Peyer's patch (tissue), 4 donors: Measurements from ENCODE around the gene GPR18. TPM values are rescaled to one million over a fixed set of nuclear protein-coding genes. Genes with fewer than 3 reads are reported as not detected.
A peak's percentile ranks its signal among the peaks of the same experiment; 100 is the strongest.

Experiments
- DNase-seq, 3 donors: peaks; one replicate each; pipeline ENCODE4 v3.0.0-alpha.2; 2017 to 2019
- H3K27ac ChIP-seq, 4 donors: fragments of 200-600 bp; sonication (generic); one replicate each; pipeline ENCODE4 v1.5.1; 2016 to 2019
- H3K27me3 ChIP-seq, 2 donors: fragments of 200-600 bp; sonication (generic); one replicate each; pipeline ENCODE4 v1.5.1; 2019
- H3K36me3 ChIP-seq, 3 donors: fragments of 200-600 bp; sonication (generic); one replicate each; pipeline ENCODE4 v1.5.1; 2016 to 2019
- H3K4me1 ChIP-seq, 4 donors: fragments of 200-600 bp; sonication (generic); one replicate each; pipeline ENCODE4 v1.5.1; 2016 to 2019
- H3K4me3 ChIP-seq, 4 donors: fragments of 200-600 bp; sonication (generic); 1 replicate in 3 of 4; 2 replicates in 1 of 4; pipeline ENCODE4 v1.5.1; 2016 to 2019; ENCODE audit warnings: mild to moderate bottlenecking in 1 of 4
- H3K9me3 ChIP-seq, 4 donors: fragments of 200-600 bp; sonication (generic); one replicate each; pipeline ENCODE4 v1.5.1; 2016 to 2019; ENCODE audit warnings: mild to moderate bottlenecking in 1 of 4
- POLR2A ChIP-seq, 2 donors: fragments of 450-650 bp; IDR thresholded peaks; one replicate each; pipeline ENCODE4 v1.5.1; 2017; ENCODE audit warnings: antibody characterized with exemption in 2 of 2, mild to moderate bottlenecking in 2 of 2, moderate library complexity in 2 of 2
- total RNA-seq, 4 donors: library from RNA; depleted of rRNA; stranded (reverse); fragments of >200 nt; gene quantifications; one replicate each; pipeline ENCODE4 v1.1.0, GENCODE V29; 2016
- TF ChIP-seq, protein P1 (sequence below), 6 experiments: fragments of 450-650 bp in 4 of 6; fragments of 200-600 bp in 2 of 6; sonication (generic) in 1 of 6; IDR thresholded peaks; one replicate each; pipeline ENCODE4 v1.5.1; 2017 to 2019; ENCODE audit warnings: antibody characterized with exemption in 6 of 6, mild to moderate bottlenecking in 3 of 6, moderate library complexity in 1 of 6

Gene GPR18
- total RNA-seq, 4 donors from 2014 or later: 0.53 to 4.1 TPM; not detected in 2

DNA sequence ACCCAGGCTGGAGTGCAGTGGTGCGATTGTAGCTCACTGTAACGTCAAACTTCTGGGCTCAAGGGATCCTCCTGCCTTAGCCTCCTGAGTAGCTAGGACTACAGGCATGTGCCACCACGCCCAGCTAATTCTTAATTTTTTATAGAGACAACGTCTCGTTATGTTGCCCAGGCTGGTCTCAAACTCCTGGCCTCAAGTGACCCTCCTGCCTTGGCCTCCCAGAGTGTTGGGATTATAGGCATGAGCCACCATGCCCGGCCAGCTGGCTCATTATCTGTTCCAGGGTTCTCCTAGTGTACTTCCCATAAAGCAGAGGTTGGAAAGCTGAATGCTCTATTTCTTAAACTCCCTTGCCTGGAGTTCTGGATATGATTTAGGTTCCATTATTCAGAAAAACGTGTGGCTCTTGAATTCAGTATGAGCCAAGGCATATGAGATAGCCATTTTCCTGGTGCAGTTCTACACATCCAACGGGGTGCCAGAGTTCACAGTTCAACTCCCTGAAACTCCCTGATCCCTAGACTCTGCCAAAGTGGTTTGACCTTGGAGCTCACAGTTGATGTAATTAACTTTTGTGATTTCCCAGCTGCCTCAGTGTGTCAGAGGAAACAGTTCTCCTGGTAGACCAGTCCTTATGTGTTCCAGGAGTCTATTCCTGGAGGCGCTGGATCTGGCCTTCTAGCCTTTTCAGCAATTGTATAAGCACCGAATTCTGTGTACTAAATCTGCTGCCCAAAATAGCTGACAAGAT, 27.4 kb upstream of the GPR18 start:
- peak overlapping the region; percentile 38 to 58 (median 50) for H3K27ac ChIP-seq
- H3K27me3 ChIP-seq: no peaks in the 10 kb centered on the region
- no peaks in the 10 kb centered on the region for H3K36me3 ChIP-seq
- DNase-seq: peak in 1 of 3 donors; percentile 67
- H3K4me3 ChIP-seq: no peak overlapping the region
- no peaks in the 10 kb centered on the region for H3K9me3 ChIP-seq
- TF ChIP-seq, protein P1, sequence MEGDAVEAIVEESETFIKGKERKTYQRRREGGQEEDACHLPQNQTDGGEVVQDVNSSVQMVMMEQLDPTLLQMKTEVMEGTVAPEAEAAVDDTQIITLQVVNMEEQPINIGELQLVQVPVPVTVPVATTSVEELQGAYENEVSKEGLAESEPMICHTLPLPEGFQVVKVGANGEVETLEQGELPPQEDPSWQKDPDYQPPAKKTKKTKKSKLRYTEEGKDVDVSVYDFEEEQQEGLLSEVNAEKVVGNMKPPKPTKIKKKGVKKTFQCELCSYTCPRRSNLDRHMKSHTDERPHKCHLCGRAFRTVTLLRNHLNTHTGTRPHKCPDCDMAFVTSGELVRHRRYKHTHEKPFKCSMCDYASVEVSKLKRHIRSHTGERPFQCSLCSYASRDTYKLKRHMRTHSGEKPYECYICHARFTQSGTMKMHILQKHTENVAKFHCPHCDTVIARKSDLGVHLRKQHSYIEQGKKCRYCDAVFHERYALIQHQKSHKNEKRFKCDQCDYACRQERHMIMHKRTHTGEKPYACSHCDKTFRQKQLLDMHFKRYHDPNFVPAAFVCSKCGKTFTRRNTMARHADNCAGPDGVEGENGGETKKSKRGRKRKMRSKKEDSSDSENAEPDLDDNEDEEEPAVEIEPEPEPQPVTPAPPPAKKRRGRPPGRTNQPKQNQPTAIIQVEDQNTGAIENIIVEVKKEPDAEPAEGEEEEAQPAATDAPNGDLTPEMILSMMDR (IDR thresholded peaks at IDR 0.05): no peak
- no peak for TF ChIP-seq POLR2A (IDR thresholded peaks at IDR 0.05)
- H3K4me1 ChIP-seq: peaks cover 0 to 44% (median 24%) of the 10 kb centered on the region in 4 donors

DNA sequence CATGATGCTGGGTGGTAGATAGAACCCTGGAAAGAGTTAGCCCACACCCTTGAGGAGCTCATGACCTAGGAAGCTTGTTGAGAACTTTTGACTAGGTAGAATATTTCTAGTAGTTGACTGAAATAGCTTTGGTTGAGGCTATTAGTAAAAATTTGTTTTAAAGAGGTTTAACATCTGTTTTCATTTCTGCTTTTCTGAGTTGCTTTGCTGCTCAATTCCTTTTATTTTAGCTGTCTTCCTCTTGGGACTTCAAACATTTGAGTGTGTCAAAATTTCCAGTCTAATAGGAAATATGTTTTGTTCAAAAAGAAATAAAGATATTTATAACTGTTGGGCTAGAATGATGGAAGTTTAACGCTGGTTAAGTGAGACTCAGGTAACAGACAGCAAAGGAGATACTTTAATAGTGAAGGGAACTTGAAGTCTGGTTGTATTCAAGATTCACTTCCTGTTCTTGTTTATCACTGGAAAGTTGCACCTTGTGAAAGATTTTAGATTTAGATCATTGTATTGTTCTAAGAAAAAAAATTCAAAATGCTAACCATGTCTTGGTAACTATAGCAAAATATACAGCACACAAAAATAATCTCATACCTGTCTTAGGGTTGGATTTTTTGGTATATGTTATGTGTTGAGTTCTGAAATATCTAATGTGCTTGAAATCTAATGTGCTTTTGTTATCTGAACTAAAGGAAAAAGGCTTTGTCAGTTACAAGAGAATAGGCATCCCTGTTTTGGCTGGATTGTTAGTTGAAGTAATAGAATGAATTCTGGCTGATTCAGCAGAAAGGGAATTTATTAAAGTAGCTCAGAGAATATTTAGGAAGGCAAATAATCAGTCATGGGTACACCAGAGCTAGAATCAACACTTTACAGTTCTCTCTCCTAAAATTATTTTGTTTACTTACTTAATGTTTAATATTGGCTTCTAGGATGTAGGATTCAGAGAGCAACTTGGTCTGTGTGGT, 24.4 kb upstream of the GPR18 start:
- Histone ChIP-seq H3K27ac (peak overlapping the region; percentile 57 to 81 (median 68)), H3K9me3 (no peaks in the 10 kb centered on the region), H3K36me3 (no peaks in the 10 kb centered on the region), H3K4me1 (peaks cover 0 to 61% (median 24%) of the 10 kb centered on the region in 4 donors), H3K27me3 (no peaks in the 10 kb centered on the region), H3K4me3 (peak overlapping the region in 1 of 4 donors; percentile 4)
- TF ChIP-seq, protein P1 (IDR thresholded peaks at IDR 0.05): no peak
- no peak for TF ChIP-seq POLR2A (IDR thresholded peaks at IDR 0.05)
- no peak for DNase-seq

DNA sequence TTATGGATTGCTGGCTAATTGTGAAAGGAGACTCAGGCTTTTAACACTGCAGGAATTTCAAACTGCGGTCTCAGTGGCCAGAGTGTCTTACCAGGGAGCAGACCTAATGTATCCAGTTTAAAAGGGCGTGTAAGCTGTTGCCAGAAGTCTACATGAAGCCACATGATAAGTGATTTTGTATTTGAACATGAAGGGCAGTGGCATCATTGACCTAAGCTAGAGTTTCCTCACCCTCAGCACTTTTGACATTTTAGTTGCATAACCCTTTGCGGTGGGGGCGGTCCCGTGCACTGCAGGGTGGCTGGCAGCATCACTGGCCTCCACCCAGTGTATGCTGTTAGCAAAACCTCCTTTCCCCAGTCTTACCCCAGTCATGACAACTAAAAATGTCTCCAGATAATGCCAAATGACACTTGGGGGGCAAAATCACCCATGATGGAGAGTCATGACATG, 23.7 kb upstream of the GPR18 start:
- Histone ChIP-seq H3K27me3 (no peaks in the 10 kb centered on the region), H3K27ac (peak overlapping the region; percentile 57 to 81 (median 68)), H3K4me3 (peak overlapping the region in 1 of 4 donors; percentile 4), H3K4me1 (peaks cover 0 to 61% (median 24%) of the 10 kb centered on the region in 4 donors), H3K9me3 (no peaks in the 10 kb centered on the region), H3K36me3 (no peaks in the 10 kb centered on the region)
- TF ChIP-seq, protein P1 (IDR thresholded peaks at IDR 0.05): no peak
- TF ChIP-seq POLR2A (IDR thresholded peaks at IDR 0.05): no peak
- DNase-seq: peak in 2 of 3 donors; percentile 77 to 87

DNA sequence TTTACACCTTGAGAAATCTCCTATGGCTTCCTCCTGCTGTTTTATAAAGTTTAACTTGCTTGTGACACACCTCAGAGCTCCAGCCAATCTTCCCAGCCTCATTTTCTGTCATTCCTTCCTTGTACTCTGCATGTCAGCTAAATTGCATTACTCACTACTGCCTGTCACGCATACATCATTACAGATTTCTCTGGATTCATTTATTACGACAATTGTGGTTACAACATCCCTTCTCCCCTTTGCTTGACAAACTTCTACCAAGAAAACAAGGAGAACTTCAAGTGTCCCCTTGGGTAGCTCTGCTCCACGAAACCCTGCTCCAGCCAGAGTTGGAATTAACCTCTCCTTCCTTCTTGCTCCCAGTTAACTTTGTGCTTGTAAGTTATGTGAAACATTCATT, 22.0 kb upstream of the GPR18 start:
- no peak overlapping the region for H3K4me3 ChIP-seq
- peaks cover 0 to 51% (median 21%) of the 10 kb centered on the region in 4 donors for H3K4me1 ChIP-seq
- TF ChIP-seq, protein P1 (IDR thresholded peaks at IDR 0.05): no peak
- TF ChIP-seq POLR2A (IDR thresholded peaks at IDR 0.05): no peak
- no peaks in the 10 kb centered on the region for H3K36me3 ChIP-seq
- H3K27ac ChIP-seq: peak overlapping the region; percentile 16 to 81 (median 60)
- H3K27me3 ChIP-seq: no peaks in the 10 kb centered on the region
- no peaks in the 10 kb centered on the region for H3K9me3 ChIP-seq
- no peak for DNase-seq

DNA sequence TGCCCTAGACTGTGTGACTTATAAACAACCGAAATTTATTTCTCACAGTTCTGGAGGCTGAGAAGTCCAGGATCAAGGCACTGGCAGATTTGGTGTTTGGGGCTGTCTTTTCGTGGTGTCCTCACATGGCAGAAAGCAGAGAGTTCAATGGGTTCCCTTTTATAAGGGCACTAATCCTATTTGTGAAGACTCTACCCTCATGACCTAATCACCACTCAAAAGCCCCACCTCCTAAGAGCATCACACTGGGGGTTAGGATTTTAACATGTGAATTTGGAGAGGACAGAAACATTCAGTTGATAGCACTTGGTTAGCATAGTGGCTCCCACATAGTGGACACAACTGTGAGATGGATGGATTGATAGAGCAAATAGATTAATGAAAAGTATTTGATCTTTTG, 21.5 kb upstream of the GPR18 start:
- DNase-seq: no peak
- Histone ChIP-seq H3K4me3 (no peak overlapping the region), H3K27ac (peak overlapping the region in 3 of 4 donors; percentile 16 to 62 (median 59)), H3K4me1 (peaks cover 0 to 45% (median 21%) of the 10 kb centered on the region in 4 donors), H3K36me3 (no peaks in the 10 kb centered on the region), H3K27me3 (no peaks in the 10 kb centered on the region), H3K9me3 (no peaks in the 10 kb centered on the region)
- TF ChIP-seq, protein P1 (IDR thresholded peaks at IDR 0.05): no peak
- TF ChIP-seq POLR2A (IDR thresholded peaks at IDR 0.05): no peak
